Ishikawa (cell line): ENCODE results near the gene CRTAC1.

ENCODE experiments used
- CEBPB ChIP-seq: IDR thresholded peaks from 2 replicates; pipeline ENCODE4 v1.6.1; 2012
- CREB1 ChIP-seq: IDR thresholded peaks from 2 replicates; pipeline ENCODE4 v1.6.1; 2012; ENCODE audit warnings: low read depth
- EGR1 ChIP-seq: IDR thresholded peaks from 2 replicates; pipeline ENCODE4 v1.6.1; 2012
- EP300 ChIP-seq: IDR thresholded peaks from 2 replicates; pipeline ENCODE4 v1.6.1; 2012; ENCODE audit warnings: borderline replicate concordance
- FOXM1 ChIP-seq: IDR thresholded peaks from 2 replicates; pipeline ENCODE4 v1.6.1; 2012; ENCODE audit warnings: low read depth, borderline replicate concordance
- NFIC ChIP-seq: IDR thresholded peaks from 2 replicates; pipeline ENCODE4 v1.6.1; 2012
- RAD21 ChIP-seq: IDR thresholded peaks from 2 replicates; pipeline ENCODE4 v1.6.1; 2012; ENCODE audit warnings: low read depth
- TAF1 ChIP-seq: IDR thresholded peaks from 2 replicates; pipeline ENCODE4 v1.6.1; 2012; ENCODE audit warnings: low read depth, mild to moderate bottlenecking
- TCF12 ChIP-seq: IDR thresholded peaks from 2 replicates; pipeline ENCODE4 v1.6.1; 2012; ENCODE audit warnings: low read depth
- TEAD4 ChIP-seq: IDR thresholded peaks from 2 replicates; pipeline ENCODE4 v1.6.1; 2012
- YY1 ChIP-seq: IDR thresholded peaks from 2 replicates; pipeline ENCODE4 v1.6.1; 2012; ENCODE audit warnings: low read depth
- ZBTB7A ChIP-seq: IDR thresholded peaks from 2 replicates; pipeline ENCODE4 v1.6.1; 2012; ENCODE audit warnings: low read depth
- TF ChIP-seq, protein P1 (sequence below): IDR thresholded peaks from 2 replicates; pipeline ENCODE4 v1.6.1; 2012
- TF ChIP-seq, protein P2 (sequence below): IDR thresholded peaks from 2 replicates; pipeline ENCODE4 v1.6.1; 2012; ENCODE audit warnings: low read depth, mild to moderate bottlenecking
- TF ChIP-seq, protein P3 (sequence below): IDR thresholded peaks from 2 replicates; pipeline ENCODE4 v1.6.1; 2012

Gene CRTAC1

DNA sequence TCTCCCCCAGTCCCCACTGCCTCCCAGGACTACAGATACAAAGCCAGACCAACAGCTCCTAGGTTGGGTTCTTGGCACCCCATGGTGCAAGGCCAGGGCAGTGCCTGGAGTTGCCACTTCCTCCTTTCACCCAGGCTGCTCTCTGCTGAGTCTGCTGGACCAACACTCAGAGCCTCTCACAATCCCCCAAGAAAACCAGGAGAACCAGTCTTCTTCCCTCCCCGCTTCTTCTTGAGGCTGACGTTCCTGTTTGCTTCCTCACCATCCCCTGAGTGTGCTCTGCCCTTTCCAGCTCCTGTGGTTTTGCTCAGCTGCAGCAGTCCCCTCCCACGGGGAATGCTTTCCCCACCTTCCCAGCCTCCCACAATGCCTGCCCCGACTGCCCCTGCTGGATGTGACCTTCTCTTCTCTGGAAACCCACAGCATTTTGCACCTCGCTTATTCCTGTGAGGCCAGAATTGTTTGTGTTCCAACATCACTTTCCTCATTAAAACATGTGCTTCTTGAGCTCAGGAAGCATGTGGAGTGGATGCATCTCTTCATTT is 90.9 kb downstream of the CRTAC1 start:
- TF ChIP-seq RAD21 (no peak), CEBPB (no peak), CREB1 (no peak)

DNA sequence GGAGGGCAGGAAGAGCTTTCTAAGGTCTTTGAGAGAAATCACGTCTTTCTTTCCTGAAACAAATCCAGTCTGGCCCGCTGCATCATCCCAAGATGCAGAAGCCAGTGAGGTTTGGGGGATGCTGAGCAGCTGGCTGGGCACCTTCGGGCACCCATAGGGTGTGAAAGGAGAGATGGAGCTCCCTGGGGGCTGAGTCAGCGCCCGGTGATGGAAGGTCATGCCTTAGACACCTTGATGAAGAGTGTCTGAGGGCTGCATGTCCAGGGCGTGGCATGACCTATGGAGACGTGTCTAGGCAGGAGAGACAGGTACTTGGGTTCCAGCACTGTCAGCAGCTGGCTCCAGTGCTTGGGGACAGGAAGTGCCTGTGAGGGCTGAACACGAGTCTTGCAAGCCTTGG is 92.5 kb downstream of the CRTAC1 start:
- TF ChIP-seq NFIC (no peak), EP300 (no peak), RAD21 (no peak), TEAD4 (no peak), ZBTB7A (no peak), CREB1 (no peak), YY1 (no peak), EGR1 (no peak), TAF1 (no peak), CEBPB (no peak), FOXM1 (no peak), TCF12 (no peak)
- TF ChIP-seq, protein P1, sequence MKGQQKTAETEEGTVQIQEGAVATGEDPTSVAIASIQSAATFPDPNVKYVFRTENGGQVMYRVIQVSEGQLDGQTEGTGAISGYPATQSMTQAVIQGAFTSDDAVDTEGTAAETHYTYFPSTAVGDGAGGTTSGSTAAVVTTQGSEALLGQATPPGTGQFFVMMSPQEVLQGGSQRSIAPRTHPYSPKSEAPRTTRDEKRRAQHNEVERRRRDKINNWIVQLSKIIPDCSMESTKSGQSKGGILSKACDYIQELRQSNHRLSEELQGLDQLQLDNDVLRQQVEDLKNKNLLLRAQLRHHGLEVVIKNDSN = no peak
- TF ChIP-seq, protein P2, sequence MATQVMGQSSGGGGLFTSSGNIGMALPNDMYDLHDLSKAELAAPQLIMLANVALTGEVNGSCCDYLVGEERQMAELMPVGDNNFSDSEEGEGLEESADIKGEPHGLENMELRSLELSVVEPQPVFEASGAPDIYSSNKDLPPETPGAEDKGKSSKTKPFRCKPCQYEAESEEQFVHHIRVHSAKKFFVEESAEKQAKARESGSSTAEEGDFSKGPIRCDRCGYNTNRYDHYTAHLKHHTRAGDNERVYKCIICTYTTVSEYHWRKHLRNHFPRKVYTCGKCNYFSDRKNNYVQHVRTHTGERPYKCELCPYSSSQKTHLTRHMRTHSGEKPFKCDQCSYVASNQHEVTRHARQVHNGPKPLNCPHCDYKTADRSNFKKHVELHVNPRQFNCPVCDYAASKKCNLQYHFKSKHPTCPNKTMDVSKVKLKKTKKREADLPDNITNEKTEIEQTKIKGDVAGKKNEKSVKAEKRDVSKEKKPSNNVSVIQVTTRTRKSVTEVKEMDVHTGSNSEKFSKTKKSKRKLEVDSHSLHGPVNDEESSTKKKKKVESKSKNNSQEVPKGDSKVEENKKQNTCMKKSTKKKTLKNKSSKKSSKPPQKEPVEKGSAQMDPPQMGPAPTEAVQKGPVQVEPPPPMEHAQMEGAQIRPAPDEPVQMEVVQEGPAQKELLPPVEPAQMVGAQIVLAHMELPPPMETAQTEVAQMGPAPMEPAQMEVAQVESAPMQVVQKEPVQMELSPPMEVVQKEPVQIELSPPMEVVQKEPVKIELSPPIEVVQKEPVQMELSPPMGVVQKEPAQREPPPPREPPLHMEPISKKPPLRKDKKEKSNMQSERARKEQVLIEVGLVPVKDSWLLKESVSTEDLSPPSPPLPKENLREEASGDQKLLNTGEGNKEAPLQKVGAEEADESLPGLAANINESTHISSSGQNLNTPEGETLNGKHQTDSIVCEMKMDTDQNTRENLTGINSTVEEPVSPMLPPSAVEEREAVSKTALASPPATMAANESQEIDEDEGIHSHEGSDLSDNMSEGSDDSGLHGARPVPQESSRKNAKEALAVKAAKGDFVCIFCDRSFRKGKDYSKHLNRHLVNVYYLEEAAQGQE = no peak
- TF ChIP-seq, protein P3, sequence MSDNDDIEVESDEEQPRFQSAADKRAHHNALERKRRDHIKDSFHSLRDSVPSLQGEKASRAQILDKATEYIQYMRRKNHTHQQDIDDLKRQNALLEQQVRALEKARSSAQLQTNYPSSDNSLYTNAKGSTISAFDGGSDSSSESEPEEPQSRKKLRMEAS = no peak

DNA sequence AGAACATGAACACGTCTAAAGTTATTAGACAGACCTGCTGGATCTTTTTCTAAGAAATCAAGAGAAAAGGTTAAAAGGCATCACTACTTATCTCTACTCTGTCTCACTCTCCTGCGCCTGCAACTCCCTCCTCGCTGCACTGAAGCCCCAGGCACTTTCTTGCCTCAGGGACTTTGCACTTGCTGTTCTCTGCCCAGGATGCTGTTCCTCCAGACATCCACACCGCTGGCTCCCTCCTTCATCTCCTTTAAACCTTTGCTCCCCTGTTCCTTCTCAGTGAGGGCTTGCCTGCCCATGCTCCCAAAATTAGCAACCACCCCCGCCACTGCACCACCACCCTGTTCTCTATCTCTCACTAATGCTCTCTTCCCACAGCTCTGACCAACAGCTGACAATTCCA is 93.4 kb downstream of the CRTAC1 start:
- TF ChIP-seq, protein P2 = no peak
- no peak for TF ChIP-seq TEAD4
- TF ChIP-seq CREB1 = no peak
- TF ChIP-seq, protein P3 = no peak
- no peak for TF ChIP-seq TAF1
- no peak for TF ChIP-seq YY1
- no peak for TF ChIP-seq NFIC
- TF ChIP-seq ZBTB7A = no peak
- TF ChIP-seq EP300 = no peak
- TF ChIP-seq CEBPB = no peak
- TF ChIP-seq TCF12 = no peak
- TF ChIP-seq EGR1 = no peak
- no peak for TF ChIP-seq RAD21
- TF ChIP-seq, protein P1 = no peak
- no peak for TF ChIP-seq FOXM1

DNA sequence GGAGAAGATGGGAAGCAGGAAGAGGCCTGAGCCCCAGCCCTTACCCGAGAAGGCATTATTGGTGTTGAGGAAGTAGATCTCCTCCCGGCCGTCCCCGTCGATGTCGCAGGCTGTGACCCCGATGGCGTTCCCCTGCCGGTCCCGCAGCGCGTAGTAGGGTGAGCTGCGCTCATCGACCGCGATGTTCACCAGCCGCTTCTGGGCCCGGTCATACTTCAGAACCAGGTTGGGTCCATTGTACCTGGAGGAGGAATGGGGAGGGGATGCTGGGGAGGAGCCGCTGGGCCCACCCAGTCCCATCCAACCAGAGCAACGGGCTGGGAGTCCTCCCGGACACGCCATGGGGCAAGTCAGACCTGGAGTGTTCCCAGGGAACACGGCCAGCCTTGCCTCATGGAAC is 94.3 kb downstream of the CRTAC1 start:
- TF ChIP-seq, protein P2 = no peak
- no peak for TF ChIP-seq TCF12
- no peak for TF ChIP-seq ZBTB7A
- TF ChIP-seq NFIC = no peak

DNA sequence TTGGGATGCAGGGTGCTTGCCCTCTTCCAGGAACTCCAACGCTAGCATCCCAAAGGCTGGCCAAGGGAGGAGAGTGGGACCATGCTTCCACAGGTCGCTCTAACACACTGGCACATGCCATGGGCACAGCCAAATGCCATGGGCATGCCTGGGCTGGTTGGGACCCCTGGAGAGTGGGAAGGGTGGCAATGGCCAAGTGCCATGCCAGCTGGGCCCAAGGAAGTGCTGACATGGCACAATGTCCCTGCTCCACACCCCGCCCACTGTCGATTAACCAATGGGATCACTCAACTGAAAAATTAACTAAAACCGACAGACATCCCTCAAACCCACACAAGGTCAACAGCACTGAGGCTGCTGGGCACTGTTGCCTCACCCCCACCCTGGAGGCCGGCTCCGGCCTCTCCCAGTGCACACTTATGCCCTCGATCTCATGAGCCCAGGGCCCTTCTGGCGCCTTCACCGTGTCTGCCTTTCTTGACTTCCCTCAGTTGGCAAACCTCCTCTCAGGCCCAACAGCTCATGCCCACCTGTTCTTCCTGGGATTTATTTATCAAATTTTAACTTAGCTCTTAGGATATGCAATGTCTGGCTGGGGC is 97.4 kb downstream of the CRTAC1 start:
- TF ChIP-seq NFIC = no peak
- TF ChIP-seq EGR1 = no peak
- TF ChIP-seq, protein P3 = no peak
- TF ChIP-seq TCF12 = no peak
- no peak for TF ChIP-seq FOXM1
- no peak for TF ChIP-seq ZBTB7A
- TF ChIP-seq TAF1 = no peak
- no peak for TF ChIP-seq TEAD4
- no peak for TF ChIP-seq CEBPB
- TF ChIP-seq, protein P1 = no peak
- TF ChIP-seq, protein P2 = no peak
- TF ChIP-seq EP300 = no peak
- no peak for TF ChIP-seq CREB1
